Loucy (cell line): ENCODE measurements around the gene GLOD4.

Source experiments
- H2AFZ ChIP-seq: fragments of 200-600 bp; sonication (generic); 2 replicates; pipeline ENCODE4 v1.6.0; 2016; ENCODE audit warnings: antibody characterized with exemption, mild to moderate bottlenecking, low read length, moderate library complexity
- H3F3A ChIP-seq: fragments of 200-600 bp; 2 replicates; pipeline ENCODE4 v1.6.0; 2016; ENCODE audit warnings: antibody characterized with exemption, low read depth, mild to moderate bottlenecking
- H3K27me3 ChIP-seq: fragments of 200-600 bp; sonication (generic); 2 replicates; pipeline ENCODE4 v1.6.1; 2014; ENCODE audit warnings: low read length, mild to moderate bottlenecking; ENCODE audit not compliant: insufficient read depth, poor library complexity, severe bottlenecking
- H3K36me3 ChIP-seq: fragments of 200-600 bp; sonication (generic); 2 replicates; pipeline ENCODE4 v1.6.1; 2016; ENCODE audit warnings: low read length; ENCODE audit not compliant: insufficient read depth
- H3K4me1 ChIP-seq: fragments of 200-600 bp; sonication (generic); 2 replicates; pipeline ENCODE4 v1.5.1; 2014; ENCODE audit warnings: low read length, mild to moderate bottlenecking; ENCODE audit not compliant: insufficient read depth, poor library complexity, severe bottlenecking
- H3K4me2 ChIP-seq: fragments of 200-600 bp; sonication (generic); 2 replicates; pipeline ENCODE4 v1.6.0; 2014; ENCODE audit warnings: antibody characterized with exemption, low read length, low read depth, mild to moderate bottlenecking; ENCODE audit not compliant: poor library complexity, severe bottlenecking
- H3K4me3 ChIP-seq: fragments of 200-600 bp; sonication (generic); 2 replicates; pipeline ENCODE4 v1.5.1; 2014; ENCODE audit warnings: low read length, mild to moderate bottlenecking, mixed read lengths; ENCODE audit not compliant: poor library complexity, severe bottlenecking
- H3K79me2 ChIP-seq: fragments of 200-600 bp; sonication (generic); 2 replicates; pipeline ENCODE4 v1.6.1; 2014; ENCODE audit warnings: low read length; ENCODE audit not compliant: insufficient read depth
- H3K9ac ChIP-seq: fragments of 200-600 bp; sonication (generic); 2 replicates; pipeline ENCODE4 v1.6.0; 2014; ENCODE audit warnings: mild to moderate bottlenecking, low read depth, low read length, moderate library complexity; ENCODE audit not compliant: poor library complexity, severe bottlenecking
- H3K9me2 ChIP-seq: fragments of 200-600 bp; sonication (generic); replicated peaks from 2 replicates; pipeline ENCODE4 v1.6.1; 2016; ENCODE audit warnings: low read depth, low read length, mixed read lengths
- H3K9me3 ChIP-seq: fragments of 200-600 bp; sonication (generic); 2 replicates; pipeline ENCODE4 v1.6.1; 2014; ENCODE audit warnings: mild to moderate bottlenecking, antibody characterized with exemption, low read length, low read depth; ENCODE audit not compliant: insufficient read depth
- H4K20me1 ChIP-seq: fragments of 200-600 bp; sonication (generic); 2 replicates; pipeline ENCODE4 v1.6.0; 2014; ENCODE audit warnings: antibody characterized with exemption, low read length, mild to moderate bottlenecking; ENCODE audit not compliant: insufficient read depth, poor library complexity, severe bottlenecking
- CTCF ChIP-seq: fragments of 200-600 bp; sonication (generic); conservative IDR thresholded peaks from 2 replicates; pipeline ENCODE4 v1.5.1; 2014; ENCODE audit warnings: mild to moderate bottlenecking, antibody characterized with exemption, low read length
- EZH2phosphoT487 ChIP-seq: fragments of 200-600 bp; IDR thresholded peaks from 2 replicates; pipeline ENCODE4 v1.6.1; 2018; ENCODE audit warnings: antibody characterized with exemption, mild to moderate bottlenecking, moderate library complexity, borderline replicate concordance

The GLOD4 gene

GRCh38 chr17:811051-811784, 29.1 kb upstream of the GLOD4 start:
- Histone ChIP-seq H3K4me1 (no peaks in the 10 kb centered on the region), H3K27me3 (no peaks in the 10 kb centered on the region), H4K20me1 (no peaks in the 10 kb centered on the region), H3K4me2 (no peak overlapping the region), H3K4me3 (no peak overlapping the region), H3K36me3 (no peaks in the 10 kb centered on the region), H3K79me2 (no peaks in the 10 kb centered on the region), H2AFZ (no peak overlapping the region), H3K9ac (no peak overlapping the region), H3K9me2 (no peaks in the 10 kb centered on the region), H3F3A (no peaks in the 10 kb centered on the region), H3K9me3 (no peaks in the 10 kb centered on the region; the same call in 1 of the 2 replicates)
- TF ChIP-seq CTCF (no peak), EZH2phosphoT487 (no peak)

DNA sequence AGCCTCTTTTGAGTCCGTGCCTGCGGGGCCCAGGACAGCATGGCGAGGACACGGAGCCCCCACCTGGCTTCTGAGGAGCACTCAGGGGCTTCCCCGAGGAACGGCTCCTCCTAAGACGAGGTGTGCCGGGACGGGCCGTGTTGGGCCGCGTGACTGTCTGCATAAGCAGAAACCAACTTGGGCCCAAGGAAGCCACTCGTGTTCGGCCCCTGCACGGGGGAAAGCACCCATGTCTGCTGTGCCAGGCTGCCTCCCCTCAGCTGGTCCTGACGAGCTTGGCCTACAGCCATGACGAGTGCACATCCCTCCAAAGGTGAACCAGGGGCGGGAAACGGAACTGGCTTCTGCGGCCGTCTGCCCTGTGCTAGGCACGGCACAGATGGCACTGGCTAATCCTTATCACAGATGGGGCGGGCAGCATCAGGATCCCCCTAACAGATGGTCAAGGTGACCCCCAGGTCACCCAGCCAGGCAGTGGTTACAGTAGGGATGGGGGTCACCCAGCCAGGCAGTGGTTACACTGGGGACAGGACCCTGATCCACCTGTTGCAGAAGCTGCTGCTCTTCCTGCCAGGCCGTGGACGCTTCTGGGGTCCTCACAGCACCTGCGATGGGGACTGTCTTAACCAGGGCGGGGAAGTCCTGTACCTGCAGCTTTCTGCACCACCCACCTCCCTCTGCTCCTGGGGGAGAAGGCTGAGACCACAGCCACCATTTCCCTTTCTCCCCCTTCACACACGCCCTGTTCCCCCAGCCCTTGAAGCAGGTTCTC, 25.6 kb upstream of the GLOD4 start:
- Histone ChIP-seq H4K20me1 (no peaks in the 10 kb centered on the region), H3K4me3 (no peak overlapping the region)

More for the DNA sequence above, 25.6 kb upstream of the GLOD4 start:
- Histone ChIP-seq H3K9ac (no peak overlapping the region), H3K36me3 (no peaks in the 10 kb centered on the region), H3F3A (no peaks in the 10 kb centered on the region), H2AFZ (no peak overlapping the region), H3K9me3 (no peaks in the 10 kb centered on the region; the same call in 1 of the 2 replicates), H3K4me2 (no peak overlapping the region), H3K27me3 (no peaks in the 10 kb centered on the region), H3K79me2 (no peaks in the 10 kb centered on the region), H3K4me1 (no peaks in the 10 kb centered on the region), H3K9me2 (no peaks in the 10 kb centered on the region)
- TF ChIP-seq CTCF (no peak), EZH2phosphoT487 (no peak)
